SK-N-SH treated with all-trans-retinoic acid at 6 μM for 48 hours (cell line): Measurements from ENCODE around the gene FOXF2.

Experiments used
- ATAC-seq: fragments of 200-7000 bp; cut with Tn5 transposase; 3 replicates; pipeline ENCODE4 v1.9.1; 2020; ENCODE audit warnings: mild to moderate bottlenecking, moderate library complexity
- ARNTL ChIP-seq: fragments of 450-650 bp; formaldehyde crosslinking; IDR thresholded peaks from 2 replicates; pipeline ENCODE4 v1.5.0; 2020; ENCODE audit warnings: low read depth, mild to moderate bottlenecking, moderate library complexity, borderline replicate concordance
- BACH2 ChIP-seq: fragments of 250-450 bp; sonication (Bioruptor Pico); IDR thresholded peaks from 2 replicates; pipeline ENCODE4 v1.9.0; 2021; ENCODE audit warnings: mild to moderate bottlenecking, borderline replicate concordance
- CSDC2 ChIP-seq: fragments of 250-450 bp; sonication (Bioruptor Pico); IDR thresholded peaks from 2 replicates; pipeline ENCODE4 v1.5.0; 2020; ENCODE audit warnings: mild to moderate bottlenecking, moderate library complexity
- ESRRG ChIP-seq: fragments of 250-450 bp; sonication (Bioruptor Pico); IDR thresholded peaks from 2 replicates; pipeline ENCODE4 v1.6.1; 2021; ENCODE audit warnings: mild to moderate bottlenecking
- GLIS3 ChIP-seq: fragments of 250-450 bp; sonication (Bioruptor Pico); IDR thresholded peaks from 2 replicates; pipeline ENCODE4 v1.5.0; 2020; ENCODE audit warnings: mild to moderate bottlenecking, moderate library complexity
- ISL1 ChIP-seq: fragments of 250-450 bp; sonication (Bioruptor Pico); IDR thresholded peaks from 2 replicates; pipeline ENCODE4 v2.1.2; 2022; ENCODE audit warnings: mild to moderate bottlenecking, moderate library complexity
- PPARA ChIP-seq: fragments of 250-450 bp; sonication (Bioruptor Pico); IDR thresholded peaks from 2 replicates; pipeline ENCODE4 v1.5.0; 2020; ENCODE audit warnings: mild to moderate bottlenecking, borderline replicate concordance
- SNAI2 ChIP-seq: fragments of 250-450 bp; sonication (Bioruptor Pico); IDR thresholded peaks from 2 replicates; pipeline ENCODE4 v1.5.0; 2020; ENCODE audit warnings: mild to moderate bottlenecking, moderate library complexity
- TCF4 ChIP-seq: fragments of 250-450 bp; sonication (Bioruptor Pico); IDR thresholded peaks from 2 replicates; pipeline ENCODE4 v1.8.0; 2021; ENCODE audit warnings: mild to moderate bottlenecking, moderate library complexity, borderline replicate concordance
- TOX ChIP-seq: fragments of 250-450 bp; sonication (Bioruptor Pico); IDR thresholded peaks from 2 replicates; pipeline ENCODE4 v1.8.0; 2021; ENCODE audit warnings: mild to moderate bottlenecking, moderate library complexity, borderline replicate concordance
- ZC3H10 ChIP-seq: fragments of 250-450 bp; sonication (Bioruptor Pico); IDR thresholded peaks from 2 replicates; pipeline ENCODE4 v1.5.1; 2021; ENCODE audit warnings: mild to moderate bottlenecking, moderate library complexity
- ZFP3 ChIP-seq: fragments of 250-450 bp; sonication (Bioruptor Pico); IDR thresholded peaks from 2 replicates; pipeline ENCODE4 v1.5.0; 2020; ENCODE audit warnings: mild to moderate bottlenecking, moderate library complexity
- ZNF565 ChIP-seq: fragments of 450-650 bp; formaldehyde crosslinking; conservative IDR thresholded peaks from 2 replicates; pipeline ENCODE4 v1.5.0; 2020; ENCODE audit warnings: low read depth, mild to moderate bottlenecking, moderate library complexity
- ZNF70 ChIP-seq: fragments of 450-650 bp; formaldehyde crosslinking; IDR thresholded peaks from 2 replicates; pipeline ENCODE4 v1.5.0; 2020; ENCODE audit warnings: mild to moderate bottlenecking, moderate library complexity
- ZNF8 ChIP-seq: fragments of 450-650 bp; formaldehyde crosslinking; IDR thresholded peaks from 2 replicates; pipeline ENCODE4 v1.5.0; 2020; ENCODE audit warnings: mild to moderate bottlenecking, moderate library complexity
- TF ChIP-seq, protein P1 (sequence below): fragments of 250-450 bp; sonication (Bioruptor Pico); IDR thresholded peaks from 2 replicates; pipeline ENCODE4 v1.5.0; 2020; ENCODE audit warnings: mild to moderate bottlenecking, moderate library complexity
- TF ChIP-seq, protein P2 (sequence below): fragments of 250-450 bp; sonication (Bioruptor Pico); IDR thresholded peaks from 2 replicates; pipeline ENCODE4 v1.5.1; 2021; ENCODE audit warnings: mild to moderate bottlenecking, moderate library complexity
- TF ChIP-seq, protein P3 (sequence below): fragments of 250-450 bp; sonication (Bioruptor Pico); IDR thresholded peaks from 2 replicates; pipeline ENCODE4 v1.8.0; 2020; ENCODE audit warnings: mild to moderate bottlenecking, moderate library complexity, borderline replicate concordance
- TF ChIP-seq, protein P4 (sequence below): fragments of 250-450 bp; sonication (Bioruptor Pico); IDR thresholded peaks from 2 replicates; pipeline ENCODE4 v1.5.1; 2020; ENCODE audit warnings: low read depth, mild to moderate bottlenecking, moderate library complexity
- TF ChIP-seq, protein P5 (sequence below): fragments of 250-450 bp; sonication (Bioruptor Pico); IDR thresholded peaks from 2 replicates; pipeline ENCODE4 v1.8.0; 2021; ENCODE audit warnings: low read depth, mild to moderate bottlenecking, moderate library complexity, borderline replicate concordance

The FOXF2 gene

DNA sequence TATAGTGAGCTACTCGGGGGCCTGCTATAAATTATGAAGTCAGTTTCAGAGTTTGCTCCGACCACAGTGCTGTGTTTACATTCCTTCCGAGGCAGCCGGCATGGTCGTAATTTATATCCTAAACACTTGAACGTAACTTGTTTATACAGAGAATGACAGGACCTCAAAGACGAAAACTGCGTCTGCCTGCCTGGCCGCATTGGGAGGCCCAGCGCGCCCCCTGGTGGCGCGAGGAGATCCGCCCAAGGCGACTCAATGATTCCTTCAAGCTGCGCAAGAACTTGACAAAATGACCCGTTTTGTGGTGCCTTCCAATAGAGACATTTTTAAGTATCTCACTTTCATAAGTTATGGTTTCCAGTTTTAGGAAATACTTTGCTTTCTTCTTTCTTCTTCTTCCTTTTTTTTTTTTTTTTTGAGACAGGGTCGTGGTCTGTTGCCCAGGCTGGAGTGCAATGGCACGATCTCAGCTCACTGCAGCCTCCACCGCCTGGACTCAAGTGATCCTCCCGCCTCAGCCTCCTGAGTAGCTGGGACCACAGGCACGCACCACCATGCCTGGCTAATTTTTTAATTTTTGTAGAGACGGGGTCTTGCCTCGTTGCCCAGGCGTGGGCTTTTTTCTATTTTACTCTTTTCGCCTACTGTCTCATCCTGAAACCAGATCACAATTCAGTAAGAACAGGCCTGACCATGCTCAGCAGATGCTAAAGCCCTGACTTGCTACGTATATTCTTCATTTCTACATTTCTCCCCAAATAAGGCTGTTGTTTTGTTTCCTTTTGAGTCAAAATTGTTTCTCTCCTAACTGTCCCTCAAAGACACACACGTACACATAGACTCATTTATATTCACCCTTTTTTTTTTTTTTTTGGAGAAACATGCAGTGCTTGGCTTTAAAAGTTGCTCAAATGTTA, 7.8 kb downstream of the FOXF2 start:
- TF ChIP-seq TOX = no peak
- no peak for TF ChIP-seq ESRRG (CRISPR knock-in tag)
- peak; percentile 88 for ATAC-seq

DNA sequence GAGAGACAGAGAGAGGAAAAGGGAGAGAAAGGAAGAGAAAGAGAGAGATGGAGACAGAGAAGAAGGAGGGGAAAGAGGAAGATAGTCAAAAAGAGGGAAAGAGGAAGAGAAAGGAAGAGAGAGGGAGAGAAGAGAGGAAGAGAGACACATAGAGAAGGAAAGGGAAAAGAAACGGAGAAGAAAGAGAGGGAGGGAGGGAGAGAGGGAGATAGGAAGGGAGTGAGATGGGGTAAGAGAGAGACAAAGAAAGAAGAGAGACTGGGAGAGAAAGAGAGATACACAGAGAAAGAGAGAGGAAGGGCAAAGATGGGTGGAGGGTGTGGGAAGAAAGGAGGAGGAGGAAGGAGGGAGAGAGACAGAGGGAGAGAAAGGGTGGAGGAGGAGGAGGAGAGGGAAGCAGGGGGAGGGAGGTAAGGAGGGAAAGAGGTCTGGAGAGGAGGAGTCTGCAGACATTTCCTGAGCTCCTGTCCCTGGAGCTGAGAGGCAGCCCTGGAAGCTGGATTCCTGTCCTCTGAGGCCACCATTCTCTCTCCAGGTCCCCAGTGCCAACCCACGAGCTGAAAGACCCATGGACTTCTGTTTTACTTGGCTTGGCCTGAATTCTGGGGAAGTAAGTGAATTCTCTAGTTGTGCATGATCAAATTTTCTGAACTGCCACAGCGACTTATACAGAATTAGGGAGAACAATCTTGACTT, 9.9 kb downstream of the FOXF2 start:
- TF ChIP-seq, protein P1, sequence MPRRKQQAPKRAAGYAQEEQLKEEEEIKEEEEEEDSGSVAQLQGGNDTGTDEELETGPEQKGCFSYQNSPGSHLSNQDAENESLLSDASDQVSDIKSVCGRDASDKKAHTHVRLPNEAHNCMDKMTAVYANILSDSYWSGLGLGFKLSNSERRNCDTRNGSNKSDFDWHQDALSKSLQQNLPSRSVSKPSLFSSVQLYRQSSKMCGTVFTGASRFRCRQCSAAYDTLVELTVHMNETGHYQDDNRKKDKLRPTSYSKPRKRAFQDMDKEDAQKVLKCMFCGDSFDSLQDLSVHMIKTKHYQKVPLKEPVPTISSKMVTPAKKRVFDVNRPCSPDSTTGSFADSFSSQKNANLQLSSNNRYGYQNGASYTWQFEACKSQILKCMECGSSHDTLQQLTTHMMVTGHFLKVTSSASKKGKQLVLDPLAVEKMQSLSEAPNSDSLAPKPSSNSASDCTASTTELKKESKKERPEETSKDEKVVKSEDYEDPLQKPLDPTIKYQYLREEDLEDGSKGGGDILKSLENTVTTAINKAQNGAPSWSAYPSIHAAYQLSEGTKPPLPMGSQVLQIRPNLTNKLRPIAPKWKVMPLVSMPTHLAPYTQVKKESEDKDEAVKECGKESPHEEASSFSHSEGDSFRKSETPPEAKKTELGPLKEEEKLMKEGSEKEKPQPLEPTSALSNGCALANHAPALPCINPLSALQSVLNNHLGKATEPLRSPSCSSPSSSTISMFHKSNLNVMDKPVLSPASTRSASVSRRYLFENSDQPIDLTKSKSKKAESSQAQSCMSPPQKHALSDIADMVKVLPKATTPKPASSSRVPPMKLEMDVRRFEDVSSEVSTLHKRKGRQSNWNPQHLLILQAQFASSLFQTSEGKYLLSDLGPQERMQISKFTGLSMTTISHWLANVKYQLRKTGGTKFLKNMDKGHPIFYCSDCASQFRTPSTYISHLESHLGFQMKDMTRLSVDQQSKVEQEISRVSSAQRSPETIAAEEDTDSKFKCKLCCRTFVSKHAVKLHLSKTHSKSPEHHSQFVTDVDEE (CRISPR knock-in tag) = no peak
- TF ChIP-seq PPARA (CRISPR knock-in tag) (no peak), BACH2 (CRISPR knock-in tag) (no peak), ZFP3 (no peak), ISL1 (CRISPR knock-in tag) (no peak), ZNF8 (CRISPR knock-in tag) (no peak), ZNF565 (CRISPR knock-in tag) (no peak), SNAI2 (no peak), TOX (no peak), ZC3H10 (CRISPR knock-in tag) (no peak), ARNTL (CRISPR knock-in tag) (no peak), ZNF70 (CRISPR knock-in tag) (no peak)
- TF ChIP-seq, protein P2, sequence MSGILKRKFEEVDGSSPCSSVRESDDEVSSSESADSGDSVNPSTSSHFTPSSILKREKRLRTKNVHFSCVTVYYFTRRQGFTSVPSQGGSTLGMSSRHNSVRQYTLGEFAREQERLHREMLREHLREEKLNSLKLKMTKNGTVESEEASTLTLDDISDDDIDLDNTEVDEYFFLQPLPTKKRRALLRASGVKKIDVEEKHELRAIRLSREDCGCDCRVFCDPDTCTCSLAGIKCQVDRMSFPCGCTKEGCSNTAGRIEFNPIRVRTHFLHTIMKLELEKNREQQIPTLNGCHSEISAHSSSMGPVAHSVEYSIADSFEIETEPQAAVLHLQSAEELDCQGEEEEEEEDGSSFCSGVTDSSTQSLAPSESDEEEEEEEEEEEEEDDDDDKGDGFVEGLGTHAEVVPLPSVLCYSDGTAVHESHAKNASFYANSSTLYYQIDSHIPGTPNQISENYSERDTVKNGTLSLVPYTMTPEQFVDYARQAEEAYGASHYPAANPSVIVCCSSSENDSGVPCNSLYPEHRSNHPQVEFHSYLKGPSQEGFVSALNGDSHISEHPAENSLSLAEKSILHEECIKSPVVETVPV (CRISPR knock-in tag) = no peak
- TF ChIP-seq, protein P3, sequence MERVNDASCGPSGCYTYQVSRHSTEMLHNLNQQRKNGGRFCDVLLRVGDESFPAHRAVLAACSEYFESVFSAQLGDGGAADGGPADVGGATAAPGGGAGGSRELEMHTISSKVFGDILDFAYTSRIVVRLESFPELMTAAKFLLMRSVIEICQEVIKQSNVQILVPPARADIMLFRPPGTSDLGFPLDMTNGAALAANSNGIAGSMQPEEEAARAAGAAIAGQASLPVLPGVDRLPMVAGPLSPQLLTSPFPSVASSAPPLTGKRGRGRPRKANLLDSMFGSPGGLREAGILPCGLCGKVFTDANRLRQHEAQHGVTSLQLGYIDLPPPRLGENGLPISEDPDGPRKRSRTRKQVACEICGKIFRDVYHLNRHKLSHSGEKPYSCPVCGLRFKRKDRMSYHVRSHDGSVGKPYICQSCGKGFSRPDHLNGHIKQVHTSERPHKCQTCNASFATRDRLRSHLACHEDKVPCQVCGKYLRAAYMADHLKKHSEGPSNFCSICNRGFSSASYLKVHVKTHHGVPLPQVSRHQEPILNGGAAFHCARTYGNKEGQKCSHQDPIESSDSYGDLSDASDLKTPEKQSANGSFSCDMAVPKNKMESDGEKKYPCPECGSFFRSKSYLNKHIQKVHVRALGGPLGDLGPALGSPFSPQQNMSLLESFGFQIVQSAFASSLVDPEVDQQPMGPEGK = no peak
- TF ChIP-seq, protein P4, sequence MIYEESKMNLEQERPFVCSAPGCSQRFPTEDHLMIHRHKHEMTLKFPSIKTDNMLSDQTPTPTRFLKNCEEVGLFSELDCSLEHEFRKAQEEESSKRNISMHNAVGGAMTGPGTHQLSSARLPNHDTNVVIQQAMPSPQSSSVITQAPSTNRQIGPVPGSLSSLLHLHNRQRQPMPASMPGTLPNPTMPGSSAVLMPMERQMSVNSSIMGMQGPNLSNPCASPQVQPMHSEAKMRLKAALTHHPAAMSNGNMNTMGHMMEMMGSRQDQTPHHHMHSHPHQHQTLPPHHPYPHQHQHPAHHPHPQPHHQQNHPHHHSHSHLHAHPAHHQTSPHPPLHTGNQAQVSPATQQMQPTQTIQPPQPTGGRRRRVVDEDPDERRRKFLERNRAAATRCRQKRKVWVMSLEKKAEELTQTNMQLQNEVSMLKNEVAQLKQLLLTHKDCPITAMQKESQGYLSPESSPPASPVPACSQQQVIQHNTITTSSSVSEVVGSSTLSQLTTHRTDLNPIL (CRISPR knock-in tag) = no peak
- TF ChIP-seq, protein P5, sequence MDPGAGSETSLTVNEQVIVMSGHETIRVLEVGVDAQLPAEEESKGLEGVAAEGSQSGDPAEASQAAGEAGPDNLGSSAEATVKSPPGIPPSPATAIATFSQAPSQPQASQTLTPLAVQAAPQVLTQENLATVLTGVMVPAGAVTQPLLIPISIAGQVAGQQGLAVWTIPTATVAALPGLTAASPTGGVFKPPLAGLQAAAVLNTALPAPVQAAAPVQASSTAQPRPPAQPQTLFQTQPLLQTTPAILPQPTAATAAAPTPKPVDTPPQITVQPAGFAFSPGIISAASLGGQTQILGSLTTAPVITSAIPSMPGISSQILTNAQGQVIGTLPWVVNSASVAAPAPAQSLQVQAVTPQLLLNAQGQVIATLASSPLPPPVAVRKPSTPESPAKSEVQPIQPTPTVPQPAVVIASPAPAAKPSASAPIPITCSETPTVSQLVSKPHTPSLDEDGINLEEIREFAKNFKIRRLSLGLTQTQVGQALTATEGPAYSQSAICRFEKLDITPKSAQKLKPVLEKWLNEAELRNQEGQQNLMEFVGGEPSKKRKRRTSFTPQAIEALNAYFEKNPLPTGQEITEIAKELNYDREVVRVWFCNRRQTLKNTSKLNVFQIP (CRISPR knock-in tag) = no peak
- no peak for ATAC-seq

DNA sequence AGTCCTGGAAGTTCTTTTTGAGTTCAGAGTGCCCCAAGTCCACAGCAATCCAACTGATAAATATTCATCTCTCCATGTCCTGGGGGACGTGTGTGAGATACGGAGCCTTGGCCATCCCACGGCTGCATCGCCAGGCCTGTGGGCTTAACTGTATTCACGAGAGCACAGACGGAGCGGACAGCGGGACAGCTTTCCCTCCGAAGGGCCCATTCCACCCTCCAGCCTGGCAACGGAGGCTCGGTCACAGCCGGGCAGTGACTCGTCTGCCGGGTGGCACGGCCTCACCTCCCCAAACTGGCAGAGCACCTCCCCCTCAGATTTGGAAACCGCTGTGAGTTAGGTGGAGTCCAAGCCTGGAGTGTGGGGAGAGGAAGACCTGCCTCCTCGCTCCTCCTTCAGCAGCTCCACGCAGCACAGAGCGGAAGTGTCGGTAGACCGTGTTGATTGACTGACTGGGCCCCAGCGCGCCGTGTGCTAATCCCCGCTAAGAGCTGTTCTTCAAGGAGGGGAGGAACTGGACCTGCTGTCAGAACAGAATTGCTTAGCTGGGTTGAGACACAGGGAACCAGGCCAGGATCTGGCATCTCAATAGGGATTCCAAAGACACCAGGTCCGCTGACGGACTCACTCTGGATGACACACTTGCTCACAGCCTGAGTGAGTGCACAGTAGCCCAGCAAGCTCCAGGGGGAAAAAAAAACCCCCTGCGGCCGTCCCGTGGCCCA, 10.9 kb downstream of the FOXF2 start:
- TF ChIP-seq GLIS3 (no peak), PPARA (CRISPR knock-in tag) (no peak), ZFP3 (no peak), ZC3H10 (CRISPR knock-in tag) (no peak), TOX (no peak), ARNTL (CRISPR knock-in tag) (no peak), ISL1 (CRISPR knock-in tag) (no peak), TCF4 (CRISPR knock-in tag) (no peak), CSDC2 (no peak), ZNF565 (CRISPR knock-in tag) (no peak)
- TF ChIP-seq, protein P4 (CRISPR knock-in tag) = no peak
- TF ChIP-seq, protein P2 (CRISPR knock-in tag) = no peak

More for the DNA sequence above, 10.9 kb downstream of the FOXF2 start:
- no peak for ATAC-seq
